Measurements from ENCODE around the gene ZNF106.

GRCh38 chr15:42408178-42408577 is 82.8 kb downstream of the ZNF106 start:
- TF ChIP-seq, protein P1, sequence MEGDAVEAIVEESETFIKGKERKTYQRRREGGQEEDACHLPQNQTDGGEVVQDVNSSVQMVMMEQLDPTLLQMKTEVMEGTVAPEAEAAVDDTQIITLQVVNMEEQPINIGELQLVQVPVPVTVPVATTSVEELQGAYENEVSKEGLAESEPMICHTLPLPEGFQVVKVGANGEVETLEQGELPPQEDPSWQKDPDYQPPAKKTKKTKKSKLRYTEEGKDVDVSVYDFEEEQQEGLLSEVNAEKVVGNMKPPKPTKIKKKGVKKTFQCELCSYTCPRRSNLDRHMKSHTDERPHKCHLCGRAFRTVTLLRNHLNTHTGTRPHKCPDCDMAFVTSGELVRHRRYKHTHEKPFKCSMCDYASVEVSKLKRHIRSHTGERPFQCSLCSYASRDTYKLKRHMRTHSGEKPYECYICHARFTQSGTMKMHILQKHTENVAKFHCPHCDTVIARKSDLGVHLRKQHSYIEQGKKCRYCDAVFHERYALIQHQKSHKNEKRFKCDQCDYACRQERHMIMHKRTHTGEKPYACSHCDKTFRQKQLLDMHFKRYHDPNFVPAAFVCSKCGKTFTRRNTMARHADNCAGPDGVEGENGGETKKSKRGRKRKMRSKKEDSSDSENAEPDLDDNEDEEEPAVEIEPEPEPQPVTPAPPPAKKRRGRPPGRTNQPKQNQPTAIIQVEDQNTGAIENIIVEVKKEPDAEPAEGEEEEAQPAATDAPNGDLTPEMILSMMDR (IDR thresholded peaks at IDR 0.05; ENCODE audit: poor library complexity): no peak
- no peak for TF ChIP-seq EZH2phosphoT487 (IDR thresholded peaks at IDR 0.05; ENCODE audit: low read depth, severe bottlenecking, unreplicated experiment)

All from hepatocyte (in vitro differentiated cells).